HepG2 (cell line): ENCODE measurements around the gene ABCC10. TPM values are rescaled to one million over a fixed set of nuclear protein-coding genes. Genes with fewer than 3 reads are reported as not detected.

Experiments
- AKAP8 ChIP-seq: sonication (generic); formaldehyde crosslinking; IDR thresholded peaks from 2 replicates; pipeline ENCODE4 v1.5.1; 2020; ENCODE audit warnings: mild to moderate bottlenecking, missing genetic modification reagents
- E2F1 ChIP-seq: sonication (generic); formaldehyde crosslinking; IDR thresholded peaks from 2 replicates; pipeline ENCODE4 v1.5.0; 2020; ENCODE audit warnings: missing genetic modification reagents
- EED ChIP-seq: sonication (generic); formaldehyde crosslinking; IDR thresholded peaks from 2 replicates; pipeline ENCODE4 v1.5.0; 2020; ENCODE audit warnings: mild to moderate bottlenecking, missing genetic modification reagents
- MAFG ChIP-seq: sonication (generic); formaldehyde crosslinking; IDR thresholded peaks from 2 replicates; pipeline ENCODE4 v1.5.1; 2020; ENCODE audit warnings: mild to moderate bottlenecking, missing genetic modification reagents
- PHF21A ChIP-seq: sonication (generic); formaldehyde crosslinking; IDR thresholded peaks from 2 replicates; pipeline ENCODE4 v1.5.0; 2020; ENCODE audit warnings: mild to moderate bottlenecking, missing genetic modification reagents
- ZNF318 ChIP-seq: sonication (generic); formaldehyde crosslinking; IDR thresholded peaks from 2 replicates; pipeline ENCODE4 v1.4.0; 2020; ENCODE audit warnings: mild to moderate bottlenecking, missing genetic modification reagents
- polyA plus RNA-seq, 8 experiments: library from polyadenylated mRNA; depleted of rRNA in 3 of 8; stranded (reverse) in 7 of 8; unstranded in 1 of 8; fragments of >200 nt; fragmentation: Illumina TruSeq in 4 of 8; extraction: Trizol in 4 of 8; gene quantifications; 2 replicates each; pipeline versions ENCODE4 v1.2.1 to v1.2.3, GENCODE V29; 2011 to 2016; ENCODE audit warnings: low read depth in 4 of 8, missing spikeins in 1 of 8, mixed read lengths in 1 of 8; ENCODE audit not compliant: insufficient read depth in 1 of 8
- total RNA-seq, 5 experiments: library from RNA; depleted of rRNA; stranded (reverse); fragments of >200 nt; fragmentation: Illumina TruSeq; extraction: Trizol; gene quantifications; 2 replicates each; pipeline ENCODE4 v1.2.3, GENCODE V29; 2016; ENCODE audit warnings: low read depth in 1 of 5
- TF ChIP-seq, protein P1 (sequence below): conservative IDR thresholded peaks from 2 replicates; pipeline ENCODE4 v1.6.1; 2018; ENCODE audit warnings: missing genetic modification reagents
- TF ChIP-seq, protein P2 (sequence below): sonication (generic); formaldehyde crosslinking; IDR thresholded peaks from 2 replicates; pipeline ENCODE4 v1.4.0; 2020; ENCODE audit warnings: mild to moderate bottlenecking, low read depth, missing genetic modification reagents
- TF ChIP-seq, protein P3 (sequence below): IDR thresholded peaks from 2 replicates; pipeline ENCODE4 v1.6.1; 2016; ENCODE audit warnings: low read depth, control low read depth
- TF ChIP-seq, protein P4 (sequence below): sonication (generic); formaldehyde crosslinking; IDR thresholded peaks from 2 replicates; pipeline ENCODE4 v1.8.0; 2022; ENCODE audit warnings: low read depth, missing genetic modification reagents

Gene ABCC10
- total and polyA plus RNA-seq, 2 of the 13 experiments (the other 11 are each of a cell fraction or from before 2014, with no cell fraction given): 16.0 to 24.3 TPM

- no peak; the same call in 1 of the 2 replicates for TF ChIP-seq ZNF318
- TF ChIP-seq, protein P1, sequence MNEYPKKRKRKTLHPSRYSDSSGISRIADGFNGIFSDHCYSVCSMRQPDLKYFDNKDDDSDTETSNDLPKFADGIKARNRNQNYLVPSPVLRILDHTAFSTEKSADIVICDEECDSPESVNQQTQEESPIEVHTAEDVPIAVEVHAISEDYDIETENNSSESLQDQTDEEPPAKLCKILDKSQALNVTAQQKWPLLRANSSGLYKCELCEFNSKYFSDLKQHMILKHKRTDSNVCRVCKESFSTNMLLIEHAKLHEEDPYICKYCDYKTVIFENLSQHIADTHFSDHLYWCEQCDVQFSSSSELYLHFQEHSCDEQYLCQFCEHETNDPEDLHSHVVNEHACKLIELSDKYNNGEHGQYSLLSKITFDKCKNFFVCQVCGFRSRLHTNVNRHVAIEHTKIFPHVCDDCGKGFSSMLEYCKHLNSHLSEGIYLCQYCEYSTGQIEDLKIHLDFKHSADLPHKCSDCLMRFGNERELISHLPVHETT (CRISPR knock-in tag): no peak; the same call in 1 of the 2 replicates
- peak; percentile 79 for TF ChIP-seq E2F1 (CRISPR knock-in tag)
- TF ChIP-seq MAFG: no peak
- TF ChIP-seq PHF21A (CRISPR knock-in tag): peak; percentile 91; the same call in 1 of the 2 replicates
- TF ChIP-seq, protein P2, sequence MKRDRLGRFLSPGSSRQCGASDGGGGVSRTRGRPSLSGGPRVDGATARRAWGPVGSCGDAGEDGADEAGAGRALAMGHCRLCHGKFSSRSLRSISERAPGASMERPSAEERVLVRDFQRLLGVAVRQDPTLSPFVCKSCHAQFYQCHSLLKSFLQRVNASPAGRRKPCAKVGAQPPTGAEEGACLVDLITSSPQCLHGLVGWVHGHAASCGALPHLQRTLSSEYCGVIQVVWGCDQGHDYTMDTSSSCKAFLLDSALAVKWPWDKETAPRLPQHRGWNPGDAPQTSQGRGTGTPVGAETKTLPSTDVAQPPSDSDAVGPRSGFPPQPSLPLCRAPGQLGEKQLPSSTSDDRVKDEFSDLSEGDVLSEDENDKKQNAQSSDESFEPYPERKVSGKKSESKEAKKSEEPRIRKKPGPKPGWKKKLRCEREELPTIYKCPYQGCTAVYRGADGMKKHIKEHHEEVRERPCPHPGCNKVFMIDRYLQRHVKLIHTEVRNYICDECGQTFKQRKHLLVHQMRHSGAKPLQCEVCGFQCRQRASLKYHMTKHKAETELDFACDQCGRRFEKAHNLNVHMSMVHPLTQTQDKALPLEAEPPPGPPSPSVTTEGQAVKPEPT (CRISPR knock-in tag): peak; percentile 87; the same call in 1 of the 2 replicates
- TF ChIP-seq, protein P3, sequence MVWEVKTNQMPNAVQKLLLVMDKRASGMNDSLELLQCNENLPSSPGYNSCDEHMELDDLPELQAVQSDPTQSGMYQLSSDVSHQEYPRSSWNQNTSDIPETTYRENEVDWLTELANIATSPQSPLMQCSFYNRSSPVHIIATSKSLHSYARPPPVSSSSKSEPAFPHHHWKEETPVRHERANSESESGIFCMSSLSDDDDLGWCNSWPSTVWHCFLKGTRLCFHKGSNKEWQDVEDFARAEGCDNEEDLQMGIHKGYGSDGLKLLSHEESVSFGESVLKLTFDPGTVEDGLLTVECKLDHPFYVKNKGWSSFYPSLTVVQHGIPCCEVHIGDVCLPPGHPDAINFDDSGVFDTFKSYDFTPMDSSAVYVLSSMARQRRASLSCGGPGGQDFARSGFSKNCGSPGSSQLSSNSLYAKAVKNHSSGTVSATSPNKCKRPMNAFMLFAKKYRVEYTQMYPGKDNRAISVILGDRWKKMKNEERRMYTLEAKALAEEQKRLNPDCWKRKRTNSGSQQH: no peak
- no peak for TF ChIP-seq AKAP8 (CRISPR knock-in tag)
- TF ChIP-seq EED (CRISPR knock-in tag): peak; percentile 61; the same call in 1 of the 2 replicates
- TF ChIP-seq, protein P4, sequence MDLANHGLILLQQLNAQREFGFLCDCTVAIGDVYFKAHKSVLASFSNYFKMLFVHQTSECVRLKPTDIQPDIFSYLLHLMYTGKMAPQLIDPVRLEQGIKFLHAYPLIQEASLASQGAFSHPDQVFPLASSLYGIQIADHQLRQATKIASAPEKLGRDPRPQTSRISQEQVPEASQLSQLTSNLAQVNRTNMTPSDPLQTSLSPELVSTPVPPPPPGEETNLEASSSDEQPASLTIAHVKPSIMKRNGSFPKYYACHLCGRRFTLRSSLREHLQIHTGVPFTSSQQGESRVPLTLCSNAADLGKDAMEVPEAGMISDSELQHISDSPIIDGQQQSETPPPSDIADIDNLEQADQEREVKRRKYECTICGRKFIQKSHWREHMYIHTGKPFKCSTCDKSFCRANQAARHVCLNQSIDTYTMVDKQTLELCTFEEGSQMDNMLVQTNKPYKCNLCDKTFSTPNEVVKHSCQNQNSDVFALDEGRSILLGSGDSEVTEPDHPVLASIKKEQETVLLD (CRISPR knock-in tag): no peak
These were observed at the start of gene ABCC10 (continued) for GRCh38 chr6:43427406-43428111.
